GM03348 (cell line): ENCODE measurements around the gene GPRASP2.

Experiments
- DNase-seq: peaks from one replicate; pipeline ENCODE4 v3.0.0; 2012; ENCODE audit warnings: low spot score

The GPRASP2 gene

GRCh38 chrX:102745513-102745856, 33.2 kb downstream of the GPRASP2 start:
- no peak for DNase-seq

- DNase-seq = peak; percentile 55
Observed at GRCh38 chrX:102745857-102746584, 33.8 kb downstream of the GPRASP2 start.

- DNase-seq = peak; percentile 45
Observed at GRCh38 chrX:102765217-102765616, 53.0 kb downstream of the GPRASP2 start.

GRCh38 chrX:102765809-102766208, 53.6 kb downstream of the GPRASP2 start:
- DNase-seq = peak; percentile 45

- DNase-seq = no peak
Observed at GRCh38 chrX:102767287-102767686, 55.0 kb downstream of the GPRASP2 start.
